Mesendoderm (in vitro differentiated cells): ENCODE data around the gene WASF2.

ENCODE experiments used
- DNase-seq: peaks from one replicate; pipeline ENCODE4 v3.0.0; 2013
- H2AK5ac ChIP-seq: 2 replicates; pipeline ENCODE4 v1.6.1; 2013; ENCODE audit warnings: low read length, inconsistent platforms
- H2BK120ac ChIP-seq: 2 replicates; pipeline ENCODE4 v1.6.1; 2013; ENCODE audit warnings: low read depth, mild to moderate bottlenecking, low read length, moderate library complexity, mixed read lengths
- H2BK15ac ChIP-seq: replicated peaks from 2 replicates; pipeline ENCODE4 v1.6.1; 2013; ENCODE audit warnings: low read depth, mild to moderate bottlenecking, moderate library complexity
- H2BK5ac ChIP-seq: 2 replicates; pipeline ENCODE4 v1.6.1; 2013; ENCODE audit warnings: low read length, inconsistent platforms
- H3K18ac ChIP-seq: 2 replicates; pipeline ENCODE4 v1.6.1; 2013; ENCODE audit warnings: mild to moderate bottlenecking, low read length, mixed read lengths
- H3K23ac ChIP-seq: one replicate; pipeline ENCODE4 v1.6.1; 2013; ENCODE audit warnings: low read length
- H3K27ac ChIP-seq: 2 replicates; pipeline ENCODE4 v1.5.1; 2013; ENCODE audit warnings: low read depth, mild to moderate bottlenecking, inconsistent platforms, low read length, moderate library complexity
- H3K27me3 ChIP-seq: 2 replicates; pipeline ENCODE4 v1.6.1; 2013; ENCODE audit warnings: low read length, control low read depth, mild to moderate bottlenecking, inconsistent platforms; ENCODE audit not compliant: insufficient read depth, poor library complexity
- H3K36me3 ChIP-seq: 2 replicates; pipeline ENCODE4 v1.6.1; 2013; ENCODE audit warnings: low read length, inconsistent platforms; ENCODE audit not compliant: control insufficient read depth, insufficient read depth
- H3K4ac ChIP-seq: one replicate; pipeline ENCODE4 v1.6.1; 2013; ENCODE audit warnings: low read depth, mild to moderate bottlenecking, low read length, moderate library complexity
- H3K4me1 ChIP-seq: 2 replicates; pipeline ENCODE4 v1.6.1; 2013; ENCODE audit warnings: low read depth, low read length, inconsistent platforms; ENCODE audit not compliant: control insufficient read depth
- H3K4me2 ChIP-seq: 2 replicates; pipeline ENCODE4 v1.6.1; 2013; ENCODE audit warnings: low read length
- H3K4me3 ChIP-seq: 2 replicates; pipeline ENCODE4 v1.5.1; 2013; ENCODE audit warnings: mild to moderate bottlenecking, low read length
- H3K56ac ChIP-seq: one replicate; pipeline ENCODE4 v1.6.1; 2013; ENCODE audit warnings: low read length
- H3K79me1 ChIP-seq: 2 replicates; pipeline ENCODE4 v1.6.1; 2013; ENCODE audit warnings: low read length, inconsistent platforms
- H3K79me2 ChIP-seq: 2 replicates; pipeline ENCODE4 v1.6.1; 2013; ENCODE audit warnings: mild to moderate bottlenecking, low read length; ENCODE audit not compliant: control insufficient read depth, insufficient read depth
- H3K9ac ChIP-seq: 2 replicates; pipeline ENCODE4 v1.6.1; 2013; ENCODE audit warnings: low read length, inconsistent platforms
- H4K5ac ChIP-seq: one replicate; pipeline ENCODE4 v1.6.1; 2013; ENCODE audit warnings: low read length
- H4K8ac ChIP-seq: one replicate; pipeline ENCODE4 v1.6.1; 2013; ENCODE audit warnings: low read depth, mild to moderate bottlenecking, control low read depth, low read length, moderate library complexity
- WGBS: extraction: QIAGEN DNeasy Blood & Tissue Kit; methylation state at CpG from one replicate; pipeline ENCODE4 v1.1.7; 2013; ENCODE audit warnings: low lambda C conversion rate, missing lambda C conversion rate; ENCODE audit not compliant: insufficient coverage; ENCODE audit errors: extremely low coverage; 5-methylcytosine and 5-hydroxymethylcytosine counted together

Gene WASF2

DNA sequence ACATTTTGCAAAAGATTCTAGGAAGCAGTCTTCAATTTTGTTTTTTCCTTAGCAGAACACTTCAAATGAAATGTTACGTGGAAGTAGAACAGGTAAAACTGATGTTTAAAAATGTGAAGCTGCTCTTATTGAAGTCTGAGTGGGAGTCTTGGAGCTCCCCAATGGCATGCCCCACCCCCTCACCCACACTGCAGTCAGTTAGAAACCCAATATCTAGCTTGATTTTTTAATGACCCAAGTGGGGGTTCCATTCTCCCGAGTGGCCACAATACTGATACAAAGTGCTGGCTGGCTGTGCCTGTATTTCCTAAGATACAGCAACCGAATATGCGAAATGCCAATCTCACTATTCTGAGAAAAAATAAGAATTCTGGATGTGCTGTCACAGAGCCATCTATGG lies 66.3 kb downstream of the WASF2 start:
- no peak overlapping the region for H2BK15ac ChIP-seq
- DNase-seq = no peak
- peaks cover 2% of the 10 kb centered on the region for H3K36me3 ChIP-seq
- H3K9ac ChIP-seq = no peak overlapping the region
- no peak overlapping the region for H2BK5ac ChIP-seq
- no peak overlapping the region for H3K18ac ChIP-seq
- H3K4me1 ChIP-seq = peaks cover 8% of the 10 kb centered on the region
- no CpG with 5 or more reads among the region's 4 CpGs for WGBS
- no peak overlapping the region for H4K8ac ChIP-seq
- H3K4me3 ChIP-seq = no peak overlapping the region
- no peak overlapping the region for H4K5ac ChIP-seq
- no peak overlapping the region for H3K4me2 ChIP-seq
- H3K23ac ChIP-seq = no peak overlapping the region
- H2BK120ac ChIP-seq = no peak overlapping the region
- H3K79me1 ChIP-seq = peaks cover 6% of the 10 kb centered on the region
- H3K79me2 ChIP-seq = no peaks in the 10 kb centered on the region
- H3K4ac ChIP-seq = no peak overlapping the region
- H3K27ac ChIP-seq = no peak overlapping the region
- no peaks in the 10 kb centered on the region for H3K27me3 ChIP-seq
- H3K56ac ChIP-seq = no peak overlapping the region
- H2AK5ac ChIP-seq = no peak overlapping the region

GRCh38 chr1:27418326-27419185 lies 71.4 kb downstream of the WASF2 start:
- H3K79me2 ChIP-seq = no peaks in the 10 kb centered on the region
- DNase-seq = peak; percentile 67

GRCh38 chr1:27417713-27418112 lies 72.3 kb downstream of the WASF2 start:
- H3K4me2 ChIP-seq = no peak overlapping the region
- H3K4me1 ChIP-seq = peaks cover 4% of the 10 kb centered on the region
- no CpG with 5 or more reads among the region's 3 CpGs for WGBS

More at GRCh38 chr1:27418326-27419185, 71.4 kb downstream of the WASF2 start:
- no peaks in the 10 kb centered on the region for H3K27me3 ChIP-seq
- H3K79me1 ChIP-seq = no peaks in the 10 kb centered on the region
- H3K36me3 ChIP-seq = peaks cover 7% of the 10 kb centered on the region
- H4K5ac ChIP-seq = no peak overlapping the region
- peaks cover 4% of the 10 kb centered on the region for H3K4me1 ChIP-seq
- no peak overlapping the region for H2AK5ac ChIP-seq
- no peak overlapping the region for H2BK15ac ChIP-seq
- WGBS = 100% methylated on average over 1 of the region's 14 CpGs
- peak overlapping the region; percentile 71 for H3K56ac ChIP-seq
- H3K27ac ChIP-seq = peak overlapping the region; percentile 21
- no peak overlapping the region for H4K8ac ChIP-seq
- no peak overlapping the region for H3K23ac ChIP-seq
- no peak overlapping the region for H3K4me3 ChIP-seq
- H2BK5ac ChIP-seq = no peak overlapping the region
- H3K4me2 ChIP-seq = no peak overlapping the region
- H3K18ac ChIP-seq = no peak overlapping the region
- no peak overlapping the region for H2BK120ac ChIP-seq
- no peak overlapping the region for H3K4ac ChIP-seq
- peak overlapping the region; percentile 47 for H3K9ac ChIP-seq

GRCh38 chr1:27416387-27417111 lies 73.4 kb downstream of the WASF2 start:
- Histone ChIP-seq H3K36me3 (peaks cover 9% of the 10 kb centered on the region), H3K23ac (no peak overlapping the region)

More at GRCh38 chr1:27417713-27418112, 72.3 kb downstream of the WASF2 start:
- H3K4me3 ChIP-seq = no peak overlapping the region
- DNase-seq = no peak
- H4K5ac ChIP-seq = no peak overlapping the region
- no peaks in the 10 kb centered on the region for H3K79me1 ChIP-seq
- H3K18ac ChIP-seq = no peak overlapping the region
- H3K9ac ChIP-seq = no peak overlapping the region
- H3K4ac ChIP-seq = no peak overlapping the region
- H2AK5ac ChIP-seq = no peak overlapping the region
- H3K27ac ChIP-seq = no peak overlapping the region
- H2BK15ac ChIP-seq = no peak overlapping the region
- no peak overlapping the region for H3K56ac ChIP-seq
- H2BK120ac ChIP-seq = no peak overlapping the region
- no peak overlapping the region for H2BK5ac ChIP-seq
- H3K27me3 ChIP-seq = no peaks in the 10 kb centered on the region
- H3K23ac ChIP-seq = no peak overlapping the region
- H3K79me2 ChIP-seq = no peaks in the 10 kb centered on the region
- H3K36me3 ChIP-seq = peaks cover 7% of the 10 kb centered on the region
- H4K8ac ChIP-seq = no peak overlapping the region

DNA sequence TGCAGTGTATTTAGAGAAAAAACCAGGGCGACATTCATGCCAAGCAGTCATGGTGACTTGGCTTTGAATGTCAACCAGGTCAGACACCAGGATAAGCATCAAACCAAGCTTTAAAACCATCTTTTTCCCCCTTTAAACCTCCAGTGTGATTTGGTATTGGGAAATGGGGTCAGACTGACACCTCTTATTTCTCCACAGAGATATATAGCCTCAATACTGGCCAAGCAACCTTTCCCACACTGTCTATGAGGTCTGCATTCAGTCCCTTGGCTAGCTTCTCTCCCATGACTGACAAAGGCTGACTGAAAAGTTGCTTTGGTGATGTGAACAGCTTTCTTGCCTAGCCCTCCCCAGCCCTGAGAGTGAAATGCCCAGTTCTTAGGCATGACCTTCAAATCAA lies 75.9 kb downstream of the WASF2 start:
- no peak overlapping the region for H3K56ac ChIP-seq
- no peak overlapping the region for H3K9ac ChIP-seq
- no peak overlapping the region for H3K23ac ChIP-seq
- H3K27ac ChIP-seq = no peak overlapping the region
- peaks cover 4% of the 10 kb centered on the region for H3K4me1 ChIP-seq
- H3K18ac ChIP-seq = no peak overlapping the region
- no peaks in the 10 kb centered on the region for H3K79me2 ChIP-seq
- no peak overlapping the region for H2BK120ac ChIP-seq
- WGBS = no CpG with 5 or more reads among the region's 1 CpG
- no peak overlapping the region for H4K8ac ChIP-seq
- H3K4me3 ChIP-seq = no peak overlapping the region
- no peaks in the 10 kb centered on the region for H3K79me1 ChIP-seq
- H2BK15ac ChIP-seq = no peak overlapping the region
- H4K5ac ChIP-seq = no peak overlapping the region
- no peak for DNase-seq
- no peak overlapping the region for H3K4me2 ChIP-seq
- H2AK5ac ChIP-seq = no peak overlapping the region
- H2BK5ac ChIP-seq = no peak overlapping the region
- no peak overlapping the region for H3K4ac ChIP-seq
- H3K27me3 ChIP-seq = no peaks in the 10 kb centered on the region
- peaks cover 16% of the 10 kb centered on the region for H3K36me3 ChIP-seq

More at GRCh38 chr1:27416387-27417111, 73.4 kb downstream of the WASF2 start:
- H2AK5ac ChIP-seq = no peak overlapping the region
- no peaks in the 10 kb centered on the region for H3K79me1 ChIP-seq
- no peak overlapping the region for H3K4me2 ChIP-seq
- H3K18ac ChIP-seq = no peak overlapping the region
- H3K27ac ChIP-seq = no peak overlapping the region
- no CpG with 5 or more reads among the region's 3 CpGs for WGBS
- no peak overlapping the region for H4K5ac ChIP-seq
- H3K27me3 ChIP-seq = no peaks in the 10 kb centered on the region
- no peak overlapping the region for H4K8ac ChIP-seq
- DNase-seq = peak; percentile 90
- H3K9ac ChIP-seq = no peak overlapping the region
- no peak overlapping the region for H2BK5ac ChIP-seq
- no peak overlapping the region for H2BK120ac ChIP-seq
- H2BK15ac ChIP-seq = no peak overlapping the region
- H3K4me1 ChIP-seq = peaks cover 4% of the 10 kb centered on the region
- no peak overlapping the region for H3K56ac ChIP-seq
- no peak overlapping the region for H3K4me3 ChIP-seq
- H3K4ac ChIP-seq = no peak overlapping the region
- no peaks in the 10 kb centered on the region for H3K79me2 ChIP-seq
